Lung (tissue), 12 donors: ENCODE data around the gene SLC25A26. TPM values are rescaled to one million over a fixed set of nuclear protein-coding genes. Genes with fewer than 3 reads are reported as not detected.
A peak's percentile ranks its signal among the peaks of the same experiment; 100 is the strongest.

Source experiments
- ATAC-seq: fragments of 200-7000 bp; cut with Tn5 transposase; one replicate; pipeline ENCODE4 v1.9.1; 2020; ENCODE audit warnings: moderate number of reproducible peaks; ENCODE audit not compliant: insufficient read depth, low FRiP score
- DNase-seq, 3 donors: peaks; one replicate each; pipeline ENCODE4 v3.0.0-alpha.2; 2013 to 2017
- H3K27ac ChIP-seq, 2 donors: one replicate each; pipeline ENCODE4 v1.5.1; 2013; ENCODE audit warnings: mild to moderate bottlenecking in 2 of 2, moderate library complexity in 2 of 2, control low read depth in 1 of 2, inconsistent platforms in 1 of 2, low read depth in 1 of 2, low read length in 1 of 2
- H3K27me3 ChIP-seq, 3 donors: one replicate each; pipeline ENCODE4 v1.5.1; 2013; ENCODE audit warnings: low read length in 2 of 3; ENCODE audit not compliant: control insufficient read depth in 3 of 3, insufficient read depth in 3 of 3
- H3K36me3 ChIP-seq, 4 donors: one replicate each; pipeline ENCODE4 v1.5.1; 2013; ENCODE audit warnings: low read length in 4 of 4, mild to moderate bottlenecking in 1 of 4, moderate library complexity in 1 of 4; ENCODE audit not compliant: control insufficient read depth in 4 of 4, insufficient read depth in 4 of 4
- H3K4me1 ChIP-seq, 5 donors: one replicate each; pipeline ENCODE4 v1.5.1; 2013; ENCODE audit warnings: low read length in 5 of 5, mild to moderate bottlenecking in 2 of 5, moderate library complexity in 1 of 5; ENCODE audit not compliant: control insufficient read depth in 5 of 5, insufficient read depth in 5 of 5
- H3K4me3 ChIP-seq: one replicate; pipeline ENCODE4 v1.5.1; 2013; ENCODE audit warnings: mild to moderate bottlenecking, control low read depth, moderate library complexity
- H3K9ac ChIP-seq, 2 donors: one replicate each; pipeline ENCODE4 v1.5.1; 2013; ENCODE audit warnings: low read length in 2 of 2, control low read depth in 1 of 2; ENCODE audit not compliant: insufficient read depth in 1 of 2
- H3K9me3 ChIP-seq, 4 donors: one replicate each; pipeline ENCODE4 v1.5.1; 2013; ENCODE audit warnings: low read length in 3 of 4, mild to moderate bottlenecking in 1 of 4, moderate library complexity in 1 of 4; ENCODE audit not compliant: control insufficient read depth in 4 of 4, insufficient read depth in 3 of 4
- WGBS, 2 donors: extraction: QIAGEN DNeasy Blood & Tissue Kit; methylation state at CpG; one replicate each; pipeline ENCODE4 v1.1.7; 2013; 5-methylcytosine and 5-hydroxymethylcytosine counted together
- polyA plus RNA-seq, 2 donors: library from polyadenylated mRNA; stranded (reverse); fragments of 200-250 nt; gene quantifications; one replicate each; pipeline ENCODE4 v1.2.1, GENCODE V29; 2013
- total RNA-seq, 2 donors: library from RNA; depleted of rRNA in 1 of 2; stranded (reverse); fragments of >200 nt in 1 of 2; gene quantifications; one replicate each; pipeline ENCODE4 v1.2.1, GENCODE V29; 2014 to 2021
- TF ChIP-seq, protein P1 (sequence below): IDR thresholded peaks from 2 replicates; pipeline ENCODE4 v1.5.1; 2012; ENCODE audit warnings: mild to moderate bottlenecking; ENCODE audit errors: control extremely low read depth, extremely low read depth
- donor health status: control.
- donor health status: control.
- donor health status: Bipolar disorder and iron deficiency.
- donor health status: healthy.
- donor health status: DM: yes; HTN: yes; CAD: no.

The SLC25A26 gene
- total and polyA plus RNA-seq, 4 donors, result 10.4 to 18.0 (median 14.9) TPM

DNA sequence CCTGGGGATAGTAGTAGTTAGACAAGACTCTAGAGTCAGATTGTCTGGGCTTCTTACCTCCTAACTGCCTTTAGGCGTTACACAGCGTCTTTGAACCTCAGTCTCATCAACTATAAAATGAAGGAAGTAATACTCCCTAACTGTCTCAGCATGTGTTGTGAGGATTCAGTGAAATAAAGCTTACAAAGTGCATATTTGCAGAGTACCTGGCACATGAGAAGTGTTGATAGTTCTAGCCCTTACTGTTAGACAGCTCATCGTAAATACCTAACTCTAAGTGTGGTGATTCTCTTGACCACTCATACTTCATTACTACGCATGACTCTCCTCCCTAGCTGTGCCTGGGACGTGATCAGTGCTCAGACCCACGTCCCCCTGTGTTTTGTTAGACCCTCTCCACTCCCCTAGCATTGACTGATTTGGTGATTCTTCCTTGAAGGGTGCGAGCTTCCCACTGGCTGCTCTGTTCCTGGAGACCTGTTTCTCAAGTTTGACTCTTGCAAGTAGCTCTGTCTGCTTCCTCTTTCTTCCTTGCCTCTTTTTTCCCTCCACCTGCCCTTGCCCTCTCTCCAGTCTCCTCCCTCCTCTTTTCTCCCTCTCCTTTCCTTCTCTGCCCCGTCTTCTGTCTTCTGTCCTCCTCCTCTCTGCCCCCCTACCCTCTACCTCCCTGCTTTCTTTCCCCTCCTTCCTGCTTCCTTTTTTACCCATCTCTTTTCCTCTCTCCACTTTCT is 124.2 kb downstream of the SLC25A26 start:
- H3K9ac ChIP-seq, result no peak overlapping the region
- peaks cover 0 to 1% (median 0%) of the 10 kb centered on the region in 4 donors for H3K36me3 ChIP-seq
- ATAC-seq, result no peak
- no peaks in the 10 kb centered on the region for H3K4me1 ChIP-seq
- TF ChIP-seq, protein P1, sequence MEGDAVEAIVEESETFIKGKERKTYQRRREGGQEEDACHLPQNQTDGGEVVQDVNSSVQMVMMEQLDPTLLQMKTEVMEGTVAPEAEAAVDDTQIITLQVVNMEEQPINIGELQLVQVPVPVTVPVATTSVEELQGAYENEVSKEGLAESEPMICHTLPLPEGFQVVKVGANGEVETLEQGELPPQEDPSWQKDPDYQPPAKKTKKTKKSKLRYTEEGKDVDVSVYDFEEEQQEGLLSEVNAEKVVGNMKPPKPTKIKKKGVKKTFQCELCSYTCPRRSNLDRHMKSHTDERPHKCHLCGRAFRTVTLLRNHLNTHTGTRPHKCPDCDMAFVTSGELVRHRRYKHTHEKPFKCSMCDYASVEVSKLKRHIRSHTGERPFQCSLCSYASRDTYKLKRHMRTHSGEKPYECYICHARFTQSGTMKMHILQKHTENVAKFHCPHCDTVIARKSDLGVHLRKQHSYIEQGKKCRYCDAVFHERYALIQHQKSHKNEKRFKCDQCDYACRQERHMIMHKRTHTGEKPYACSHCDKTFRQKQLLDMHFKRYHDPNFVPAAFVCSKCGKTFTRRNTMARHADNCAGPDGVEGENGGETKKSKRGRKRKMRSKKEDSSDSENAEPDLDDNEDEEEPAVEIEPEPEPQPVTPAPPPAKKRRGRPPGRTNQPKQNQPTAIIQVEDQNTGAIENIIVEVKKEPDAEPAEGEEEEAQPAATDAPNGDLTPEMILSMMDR, result no peak
- H3K4me3 ChIP-seq, result no peak overlapping the region
- 83 to 91% methylated on average over 8 of the region's 8 CpGs for WGBS, 2 donors
- no peaks in the 10 kb centered on the region for H3K9me3 ChIP-seq
- H3K27me3 ChIP-seq, result no peaks in the 10 kb centered on the region
- no peak overlapping the region for H3K27ac ChIP-seq
- no peak for DNase-seq

DNA sequence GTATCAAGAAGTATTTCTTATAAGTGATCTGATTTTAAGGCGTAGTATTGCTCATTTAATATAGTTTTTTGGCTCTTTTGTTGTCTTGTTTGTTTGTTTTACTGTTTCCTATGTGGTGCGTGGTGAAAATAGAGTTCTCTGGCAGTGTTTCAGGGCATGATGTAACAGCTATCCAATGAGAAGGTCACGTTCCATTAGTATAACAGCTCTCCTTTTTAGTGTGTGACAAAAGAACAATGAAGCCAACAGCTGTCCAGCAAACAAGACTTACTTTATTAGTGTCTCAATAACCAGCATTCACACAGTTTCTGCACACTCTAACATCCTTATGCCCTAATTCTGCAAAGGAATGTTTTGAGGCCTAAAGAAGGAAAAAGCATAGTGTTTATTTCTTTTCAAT is 127.9 kb downstream of the SLC25A26 start:
- Histone ChIP-seq H3K36me3 (peaks cover 0 to 1% (median 0%) of the 10 kb centered on the region in 4 donors), H3K4me1 (peaks cover 0 to 4% (median 0%) of the 10 kb centered on the region in 5 donors), H3K27ac (no peak overlapping the region), H3K4me3 (no peak overlapping the region), H3K9ac (no peak overlapping the region), H3K27me3 (no peaks in the 10 kb centered on the region), H3K9me3 (no peaks in the 10 kb centered on the region)
- DNase-seq, result peak in 2 of 3 donors; percentile 42 to 47
- TF ChIP-seq, protein P1, result no peak
- WGBS, 2 donors, result 72 to 74% methylated on average over 3 of the region's 3 CpGs
- no peak for ATAC-seq

DNA sequence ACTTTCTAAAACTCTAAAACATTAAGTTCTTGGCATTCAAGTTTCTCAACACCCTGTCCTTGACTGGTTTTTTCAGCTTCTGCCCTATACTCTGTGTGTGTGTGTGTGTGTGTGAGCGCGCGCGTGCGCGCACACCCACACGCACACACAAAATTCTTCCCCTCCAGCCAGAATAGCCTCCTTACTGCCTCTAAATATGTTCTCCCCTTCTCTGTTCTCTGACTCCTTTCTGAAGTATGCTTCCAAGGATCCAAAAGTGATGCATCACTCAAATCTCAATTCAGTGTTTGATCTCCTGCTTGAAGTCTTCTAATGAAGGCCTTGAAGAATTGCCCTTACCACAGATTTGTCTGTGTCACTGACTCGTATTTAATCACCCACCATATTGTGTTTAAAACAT is 129.8 kb downstream of the SLC25A26 start:
- H3K4me1 ChIP-seq, result peaks cover 0 to 7% (median 0%) of the 10 kb centered on the region in 5 donors
- DNase-seq (no peak), ATAC-seq (no peak)
- no peak overlapping the region for H3K27ac ChIP-seq
- H3K36me3 ChIP-seq, result peaks cover 0 to 1% (median 0%) of the 10 kb centered on the region in 4 donors
- no peak overlapping the region for H3K9ac ChIP-seq
- H3K27me3 ChIP-seq, result no peaks in the 10 kb centered on the region
- TF ChIP-seq, protein P1, result no peak
- WGBS, 2 donors, result 91 to 97% methylated on average over 8 of the region's 8 CpGs
- H3K4me3 ChIP-seq, result no peak overlapping the region
- H3K9me3 ChIP-seq, result no peaks in the 10 kb centered on the region
